ENCODE data around the gene ADA.
"Not testable (repeated sequence)": the region's sequence is repeated elsewhere in the genome, so short reads cannot be mapped to it uniquely, and the experiment has no call there.

ADA gene

DNA sequence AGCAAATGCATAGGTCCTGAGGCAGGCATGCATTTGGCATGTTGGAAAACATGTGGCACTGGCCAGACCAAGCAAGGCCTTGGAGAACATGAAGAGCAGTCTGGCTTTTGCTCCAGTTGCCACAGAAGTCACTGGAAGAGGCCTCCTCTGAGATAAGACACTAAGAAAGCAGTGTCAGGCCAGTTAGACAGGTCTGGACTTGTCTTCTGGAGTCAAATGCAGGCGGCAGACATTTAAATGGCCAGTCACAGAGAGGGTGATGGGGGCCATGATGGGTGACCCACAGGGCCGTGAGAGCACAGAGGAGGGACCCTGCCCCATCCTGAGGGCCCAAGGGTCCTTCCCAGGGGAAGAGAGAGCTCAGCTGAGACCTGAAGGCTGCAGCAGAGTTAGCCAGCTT is 26.7 kb upstream of the ADA start:
- no peak for DNase-seq

DNA sequence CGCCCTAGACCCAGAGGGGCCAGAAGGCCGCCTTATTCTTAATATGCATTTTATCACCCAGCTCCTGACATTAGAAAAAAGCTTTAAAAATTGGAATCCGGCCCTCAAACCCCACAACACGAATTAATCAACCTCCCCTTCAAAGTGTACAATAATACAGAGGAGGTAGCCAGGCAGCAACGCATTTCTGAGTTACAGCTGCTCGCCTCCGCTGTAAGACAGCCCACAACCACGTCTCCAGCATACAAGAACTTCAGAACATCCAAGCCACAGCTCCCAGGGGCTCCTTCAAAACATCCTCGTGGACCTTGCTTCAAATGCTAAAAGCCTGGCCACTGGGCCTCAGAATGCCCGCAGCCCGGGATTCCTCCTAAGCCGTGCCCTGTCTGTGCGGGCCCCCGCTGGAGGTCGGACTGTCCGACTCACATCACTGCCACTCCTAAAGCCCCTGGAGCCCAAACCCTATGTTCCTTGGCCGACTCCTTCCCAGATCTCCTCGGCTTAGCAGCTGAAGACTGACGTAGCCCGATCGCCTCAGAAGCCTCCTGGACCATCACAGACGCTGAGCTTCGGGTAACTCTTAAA is 20.9 kb upstream of the ADA start:
- DNase-seq = not testable (repeated sequence)

DNA sequence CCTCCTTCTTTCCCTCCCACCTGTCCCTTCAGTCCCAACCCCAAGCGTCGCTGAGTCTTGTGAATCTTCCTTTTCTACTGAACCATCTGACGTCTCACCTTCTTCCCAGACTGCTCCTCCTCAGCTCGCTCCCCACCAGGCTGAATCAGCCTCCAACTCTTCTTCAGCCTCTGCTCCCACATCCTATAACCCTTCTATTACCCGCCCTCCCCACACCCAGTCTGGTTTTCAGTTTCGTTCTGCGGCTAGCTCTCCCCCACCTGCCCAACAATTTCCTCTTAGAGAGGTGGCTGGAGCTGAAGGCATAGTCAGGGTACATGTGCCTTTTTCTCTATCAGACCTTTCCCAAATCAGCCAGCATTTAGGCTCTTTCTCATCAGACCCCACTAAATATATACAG is 20.0 kb upstream of the ADA start:
- peak; percentile 70 for DNase-seq

DNA sequence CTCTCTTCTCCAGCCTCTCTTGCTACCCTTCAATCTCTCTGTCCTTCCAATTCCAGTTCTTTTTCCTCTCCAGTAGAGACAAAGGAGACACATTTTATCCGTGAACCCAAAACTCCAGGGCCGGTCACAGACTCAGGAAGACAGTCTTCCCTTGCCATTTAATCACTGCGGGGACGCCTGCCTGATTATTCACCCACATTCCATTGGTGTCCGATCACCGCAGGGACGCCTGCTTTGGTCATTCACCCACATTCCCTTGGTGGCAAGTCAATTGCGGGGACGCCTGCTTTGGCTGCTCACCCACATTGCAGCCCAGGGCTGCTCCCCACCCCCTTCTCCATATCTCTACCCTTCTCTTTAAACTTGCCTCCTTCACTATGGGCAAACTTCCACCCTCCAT is 19.4 kb upstream of the ADA start:
- not testable (repeated sequence) for DNase-seq

DNA sequence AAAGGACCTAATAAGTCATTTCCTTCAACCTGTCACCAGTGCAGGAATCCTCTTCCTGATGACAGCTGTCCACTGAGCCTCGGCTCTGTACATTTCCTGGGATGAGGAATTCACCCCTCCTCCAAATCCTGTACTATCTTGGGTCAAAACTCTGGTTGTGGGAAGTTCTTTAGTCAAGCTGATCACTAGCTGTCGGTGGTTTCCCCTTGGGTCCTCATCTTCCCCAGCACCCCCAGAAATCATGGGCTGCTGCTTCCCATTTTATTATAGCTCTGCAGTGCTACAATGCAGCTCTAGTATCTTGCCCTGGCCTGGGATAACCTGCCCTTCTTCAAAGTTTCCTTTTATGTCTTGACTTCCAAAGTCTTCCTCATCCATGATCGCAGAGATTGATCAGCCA is 14.6 kb upstream of the ADA start:
- no peak for DNase-seq

DNA sequence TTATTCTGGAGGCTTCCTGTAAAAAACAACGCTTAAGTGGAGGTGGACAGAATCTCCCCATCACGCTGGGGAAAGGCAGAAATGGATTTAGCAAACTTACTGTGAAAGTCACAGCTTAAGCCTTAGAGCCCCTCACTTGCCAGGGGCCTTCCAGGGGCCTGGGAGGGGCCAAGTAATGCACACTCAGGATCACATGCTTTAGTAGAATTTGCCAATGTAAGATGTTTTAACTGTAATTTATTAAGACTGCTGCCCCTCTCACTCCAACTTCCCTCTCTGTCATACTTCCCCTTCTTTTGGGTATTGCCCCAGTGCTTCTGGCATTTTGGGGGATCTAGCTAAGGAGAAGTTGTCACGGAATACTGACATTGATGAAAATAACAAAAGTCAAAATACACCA is 12.6 kb upstream of the ADA start:
- DNase-seq = no peak

DNA sequence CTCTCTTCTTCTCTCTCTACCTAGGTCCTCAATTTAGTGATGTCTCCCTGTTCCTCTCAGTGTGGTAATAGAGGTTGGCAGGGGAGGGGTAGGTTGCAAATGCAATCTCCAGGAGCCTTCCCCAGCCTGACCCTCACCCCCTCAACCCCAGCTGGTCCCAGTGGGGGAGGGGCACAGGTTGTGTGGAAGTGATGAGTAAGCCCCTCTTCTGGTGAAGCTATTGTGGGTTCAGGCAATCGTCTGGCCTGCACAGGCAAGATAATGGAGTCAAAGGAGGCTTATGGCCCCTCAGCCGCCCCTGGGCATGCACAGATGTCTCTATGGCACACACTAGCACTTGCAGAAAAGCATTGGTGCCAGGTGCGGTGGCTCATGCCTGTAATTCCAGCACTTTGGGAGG is 10.8 kb upstream of the ADA start:
- DNase-seq = no peak

DNA sequence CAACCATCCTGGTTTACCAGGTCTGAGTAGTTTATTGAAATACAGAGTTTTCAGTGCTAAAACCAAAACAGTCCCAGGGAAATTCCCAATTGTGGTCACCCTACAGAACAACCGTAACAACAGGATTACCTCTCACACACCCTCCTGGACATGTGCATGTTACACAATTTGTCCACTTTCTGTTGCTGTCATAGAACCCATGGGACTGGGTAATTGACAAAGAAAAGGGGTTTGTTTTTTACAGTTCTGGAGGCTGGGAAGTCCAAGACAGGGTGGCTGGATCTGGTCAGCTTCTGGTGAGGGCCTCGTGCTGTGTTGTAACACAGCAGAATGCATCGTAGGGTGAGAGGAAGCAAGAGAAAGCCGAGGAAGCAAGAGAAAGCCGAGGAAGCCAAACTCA is 9.1 kb upstream of the ADA start:
- no peak for DNase-seq

DNA sequence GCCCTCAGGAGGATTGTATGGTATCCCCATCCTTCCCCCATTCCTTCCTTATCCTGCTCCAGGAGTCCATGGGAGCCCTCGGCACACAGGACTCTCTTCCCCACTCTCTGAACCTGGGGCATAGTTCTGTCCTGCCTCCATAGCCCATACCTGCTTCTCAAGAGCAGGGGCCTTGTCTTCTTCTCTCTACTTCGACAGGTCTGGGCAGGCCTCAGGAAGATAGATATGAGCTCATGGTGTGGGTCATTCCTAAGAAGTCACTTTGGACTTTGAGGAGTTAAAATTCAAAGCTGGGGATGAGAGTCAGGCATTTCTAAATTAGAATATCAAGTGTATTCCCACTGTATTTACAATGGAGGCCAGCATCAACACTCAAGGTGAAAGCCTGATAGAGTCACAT is 8.4 kb upstream of the ADA start:
- DNase-seq = no peak

DNA sequence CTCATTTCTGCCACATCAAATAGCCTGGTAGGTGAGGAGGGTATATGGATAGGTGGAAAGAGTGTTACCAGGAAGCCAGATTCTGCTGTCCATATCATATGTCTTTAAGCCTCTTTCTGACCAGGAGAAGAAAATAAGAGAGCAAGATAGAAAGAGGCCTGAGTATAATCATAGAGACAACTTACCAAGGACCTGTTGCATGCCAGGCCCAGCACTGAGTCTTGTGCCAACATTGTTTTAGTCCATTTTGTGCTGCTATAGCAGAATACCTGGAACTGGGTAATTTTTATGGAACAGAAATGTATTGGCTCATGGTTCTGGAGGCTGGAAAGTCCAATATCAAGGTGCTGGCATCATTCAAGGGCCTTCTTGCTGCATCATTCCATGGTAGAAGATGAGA is 7.3 kb upstream of the ADA start:
- DNase-seq = no peak

DNA sequence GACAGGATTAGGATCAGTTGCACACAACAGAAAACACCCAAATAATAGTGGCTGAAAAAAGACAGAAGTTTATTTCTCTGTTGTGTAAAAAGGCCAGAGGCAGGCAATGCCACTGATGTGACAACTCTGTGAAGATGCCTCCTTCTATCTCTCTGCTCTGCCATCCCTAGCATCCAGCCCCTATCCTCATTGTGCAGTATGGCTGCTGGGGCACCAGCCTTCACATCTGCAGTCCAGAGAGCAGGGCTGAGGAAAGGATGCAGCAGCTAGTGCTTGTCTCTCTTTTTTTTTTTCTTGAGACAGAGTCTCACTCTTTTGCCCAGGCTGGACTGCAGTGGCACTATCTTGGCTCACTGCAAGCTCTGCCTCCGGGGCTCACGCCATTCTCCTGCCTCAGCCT is 6.4 kb upstream of the ADA start:
- no peak for DNase-seq

DNA sequence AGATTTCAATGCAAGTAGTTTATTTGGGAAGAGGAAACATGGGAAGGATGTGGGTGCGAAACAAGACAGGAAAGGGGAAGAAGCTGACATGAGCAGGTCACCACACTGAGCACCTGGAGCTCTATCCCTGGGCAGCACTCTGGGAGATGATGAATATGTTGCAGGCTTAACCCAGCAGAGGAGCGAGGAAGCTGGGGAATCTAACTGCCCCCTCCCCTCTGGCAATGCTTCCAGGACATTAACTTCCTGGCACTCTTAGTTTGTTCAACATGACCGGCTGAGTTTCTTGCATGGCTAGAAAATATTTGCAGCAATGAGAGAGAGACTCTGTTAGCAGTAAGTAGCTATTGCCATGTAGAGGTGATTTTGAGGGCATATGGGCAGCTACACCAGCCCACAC is 4.9 kb upstream of the ADA start:
- DNase-seq = no peak

DNA sequence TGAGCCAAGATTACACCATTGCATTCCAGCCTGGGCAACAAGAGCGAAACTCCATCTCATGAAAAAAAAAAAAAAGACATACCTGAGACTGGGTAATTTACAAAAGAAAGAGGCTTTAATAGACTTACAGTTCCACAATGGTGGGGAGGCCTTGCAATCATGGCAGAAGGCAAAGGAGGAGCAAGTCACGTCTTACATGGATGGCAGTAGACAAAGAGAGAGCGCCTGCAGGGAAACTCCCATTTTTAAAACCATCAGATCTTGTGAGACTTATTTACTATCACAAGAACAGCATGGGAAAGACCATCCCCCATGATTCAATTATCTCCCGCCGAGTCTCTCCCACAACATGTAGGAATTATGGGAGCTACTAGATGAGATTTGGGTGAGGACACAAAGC is 2.7 kb upstream of the ADA start:
- not testable (repeated sequence) for DNase-seq

DNA sequence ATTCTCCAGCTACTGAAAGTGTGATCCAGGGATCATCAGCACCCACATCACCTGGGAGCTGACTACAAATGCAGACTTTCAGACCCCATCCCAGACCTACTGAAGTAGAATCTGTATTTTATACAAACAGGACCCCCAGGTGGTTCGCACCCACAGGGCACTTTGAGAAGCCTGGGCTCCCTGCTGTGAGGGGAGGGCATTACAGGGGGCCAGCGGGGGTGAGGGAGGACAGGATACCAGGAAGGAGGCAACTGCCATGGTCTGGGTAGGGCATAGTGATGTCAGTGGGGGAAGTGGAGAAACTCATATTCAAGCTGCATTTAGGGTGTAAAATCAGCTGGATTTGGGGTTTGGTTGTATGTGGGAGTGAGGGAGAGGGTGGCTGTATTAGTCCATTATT is 2.0 kb upstream of the ADA start:
- DNase-seq = no peak

DNA sequence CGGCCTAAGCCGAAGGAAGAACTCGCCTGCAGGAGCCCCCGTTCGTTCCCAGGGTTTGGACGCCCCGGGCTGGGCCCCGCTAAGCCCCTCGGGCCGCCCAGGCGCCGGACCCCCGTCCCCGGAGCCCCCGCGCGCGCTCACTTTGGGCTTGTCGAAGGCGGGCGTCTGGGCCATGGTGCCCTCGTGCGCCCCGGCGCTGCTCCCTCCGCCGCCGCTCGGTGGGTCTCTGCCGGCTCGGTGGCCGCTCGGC is 140 bp downstream of the ADA start:
- no peak for DNase-seq

DNA sequence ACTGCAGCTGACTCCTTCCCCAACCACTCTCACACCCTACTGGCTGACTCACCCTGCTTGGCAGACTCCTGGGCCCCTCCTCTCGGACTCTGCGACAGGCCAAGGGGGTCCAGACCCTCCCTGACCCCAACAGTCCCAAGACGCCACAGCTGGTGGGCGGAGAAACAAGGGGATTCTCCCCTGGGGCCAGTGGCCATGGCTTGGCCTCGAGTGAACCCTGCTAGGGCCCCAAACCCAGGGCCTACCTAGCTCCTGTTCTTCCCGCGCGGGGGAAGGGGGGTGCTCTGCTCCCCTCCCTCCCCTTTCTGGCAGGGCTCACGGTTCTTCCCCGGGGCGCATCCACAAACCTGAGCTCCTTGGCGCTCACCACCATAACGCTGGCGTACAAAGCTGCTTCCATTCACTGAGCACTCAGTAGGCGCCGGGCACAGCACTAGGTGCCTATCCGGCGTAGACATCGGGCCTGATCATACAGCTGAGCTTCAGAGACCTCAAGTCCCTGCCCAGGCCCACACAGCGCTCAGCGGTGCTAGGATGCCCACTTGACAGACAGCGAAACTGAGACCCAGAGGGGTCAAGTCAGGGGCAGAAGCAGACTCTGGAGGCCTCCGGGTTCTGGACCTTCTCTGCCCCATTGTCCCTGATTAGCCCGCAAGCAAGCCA is 597 bp downstream of the ADA start:
- peak; percentile 75 for DNase-seq

DNA sequence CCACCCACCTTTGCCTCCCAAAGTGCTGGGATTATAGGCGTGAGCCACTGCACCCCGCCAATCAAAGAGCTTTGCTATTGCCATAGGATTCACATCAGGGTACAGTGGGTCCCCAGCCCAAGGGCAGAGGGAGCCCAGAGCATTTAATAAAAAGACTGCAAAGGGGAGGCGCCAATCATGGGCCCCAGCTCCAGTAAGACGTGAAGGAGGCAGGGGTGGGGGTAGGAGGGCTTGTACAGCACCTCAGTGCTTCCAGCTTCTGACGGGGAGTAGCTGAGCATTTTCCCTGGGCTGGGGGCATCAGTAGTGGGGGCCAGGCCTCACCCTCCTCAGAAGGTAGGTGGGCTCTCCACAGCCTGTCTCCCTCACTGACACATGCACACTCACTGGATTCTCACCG is 1.5 kb downstream of the ADA start:
- DNase-seq = no peak

DNA sequence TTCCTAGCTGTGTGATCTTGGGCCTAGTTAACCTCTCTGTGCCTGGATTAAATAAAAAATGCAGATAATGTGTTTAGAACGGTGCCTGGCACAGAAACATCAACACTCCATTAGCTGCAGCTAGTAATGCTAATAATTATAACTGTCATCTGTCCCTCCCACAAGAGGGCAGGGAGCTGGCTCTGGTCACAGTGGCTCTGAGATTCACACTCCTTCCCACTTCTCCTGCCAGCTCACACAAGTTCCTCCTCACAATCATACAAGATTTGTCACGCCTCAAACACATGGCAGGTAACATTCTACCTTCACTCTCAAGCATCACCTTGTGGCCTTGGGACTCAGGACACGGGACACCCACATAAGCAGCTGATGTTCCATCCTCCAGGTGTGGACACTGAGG is 2.4 kb downstream of the ADA start:
- no peak for DNase-seq

DNA sequence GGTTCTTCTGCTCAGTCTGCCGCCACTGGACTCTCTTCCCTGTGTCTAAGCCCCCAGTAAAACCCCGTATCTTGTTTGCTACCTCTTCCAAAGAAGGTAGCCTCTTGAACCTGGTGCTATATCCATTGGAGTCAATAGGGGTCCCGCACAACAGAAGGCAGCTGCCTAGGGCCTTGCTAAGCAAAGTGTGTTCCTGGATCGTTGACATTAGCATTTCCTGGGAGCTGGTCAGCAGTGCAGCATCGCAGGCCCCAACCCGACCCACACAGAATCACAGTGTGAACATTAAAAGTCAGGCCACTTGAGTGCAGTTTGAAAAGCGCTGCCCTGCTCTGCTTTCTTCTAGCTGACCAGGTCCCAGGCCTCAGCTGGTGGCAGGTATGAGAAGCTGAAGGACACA is 2.9 kb downstream of the ADA start:
- DNase-seq = no peak

DNA sequence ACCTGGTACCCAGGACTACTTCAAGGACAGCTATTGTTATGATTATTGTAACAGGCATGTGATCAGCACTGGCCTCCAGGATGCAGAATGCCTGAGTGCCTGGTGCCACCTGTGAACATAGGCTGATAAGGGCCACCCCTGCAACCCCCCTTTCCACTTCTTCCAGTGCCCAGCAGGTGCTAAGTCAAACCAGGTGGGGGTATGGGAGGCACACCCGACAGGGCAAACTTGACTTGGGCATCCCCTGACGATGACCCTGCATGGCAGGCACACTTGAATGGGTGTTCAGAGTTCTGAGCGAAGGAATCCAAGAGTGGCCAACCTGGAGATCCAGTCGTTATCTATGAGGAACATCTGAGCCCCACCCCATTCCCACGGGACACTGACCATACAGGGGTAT is 3.4 kb downstream of the ADA start:
- no peak for DNase-seq

DNA sequence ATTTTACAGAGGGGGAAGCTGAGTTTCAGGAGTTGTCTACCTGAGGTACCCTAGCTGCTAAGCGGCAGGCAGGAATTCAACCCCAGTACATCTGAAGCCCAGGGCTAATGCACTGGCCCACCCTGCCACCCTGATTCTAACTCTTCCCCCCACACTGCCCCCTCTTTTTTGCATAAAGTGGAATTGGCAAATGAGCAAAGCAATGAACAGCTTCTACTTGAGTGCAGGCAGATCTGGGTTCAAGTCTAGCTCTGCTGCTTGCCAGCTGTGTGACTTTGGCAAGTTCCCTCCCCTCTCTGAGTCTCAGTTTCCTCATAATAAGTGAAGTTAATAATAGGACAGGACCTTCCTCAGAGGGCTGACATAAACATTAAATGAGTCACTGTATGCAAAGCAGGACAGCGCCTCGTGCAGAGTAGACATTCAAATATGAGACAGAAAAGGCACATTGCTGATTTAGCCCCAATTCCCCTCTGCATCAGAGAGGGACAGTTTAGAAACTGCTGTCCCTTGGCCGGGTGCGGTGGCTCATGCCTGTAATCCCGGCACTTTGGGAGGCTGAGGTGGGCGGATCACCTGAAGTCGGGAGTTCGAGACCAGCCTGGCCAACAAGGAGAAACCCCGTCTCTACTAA is 4.7 kb downstream of the ADA start:
- no peak for DNase-seq

DNA sequence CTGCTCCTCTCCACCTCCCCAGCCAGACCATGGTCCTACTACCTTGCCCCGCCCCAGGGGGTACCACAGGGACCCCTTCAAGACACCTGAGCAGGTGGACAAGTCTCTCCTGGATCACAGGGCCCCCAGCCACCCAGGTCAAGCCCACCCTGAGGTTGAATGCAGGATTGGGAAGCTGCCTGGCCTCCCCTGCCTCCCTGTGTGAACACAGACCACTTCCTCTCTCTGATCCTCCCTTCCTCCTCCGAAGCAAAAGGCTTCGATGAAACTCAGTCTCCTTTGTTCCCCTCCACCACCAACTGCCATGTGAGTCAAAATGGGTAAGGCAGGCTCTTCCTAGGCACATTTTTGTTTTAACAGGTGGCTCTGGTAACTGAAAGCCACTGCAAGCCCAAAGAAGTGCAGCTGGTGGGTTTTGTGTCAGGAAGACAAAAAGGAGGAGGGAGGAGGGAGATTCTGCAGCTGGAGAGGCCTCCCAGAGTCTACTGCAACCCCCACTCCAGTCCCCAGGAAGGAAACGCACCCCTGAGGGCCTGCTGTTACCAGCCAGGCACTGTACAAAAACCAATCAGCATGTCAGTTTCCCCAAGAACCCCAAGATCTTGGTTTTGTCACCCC is 5.4 kb downstream of the ADA start:
- DNase-seq = no peak

DNA sequence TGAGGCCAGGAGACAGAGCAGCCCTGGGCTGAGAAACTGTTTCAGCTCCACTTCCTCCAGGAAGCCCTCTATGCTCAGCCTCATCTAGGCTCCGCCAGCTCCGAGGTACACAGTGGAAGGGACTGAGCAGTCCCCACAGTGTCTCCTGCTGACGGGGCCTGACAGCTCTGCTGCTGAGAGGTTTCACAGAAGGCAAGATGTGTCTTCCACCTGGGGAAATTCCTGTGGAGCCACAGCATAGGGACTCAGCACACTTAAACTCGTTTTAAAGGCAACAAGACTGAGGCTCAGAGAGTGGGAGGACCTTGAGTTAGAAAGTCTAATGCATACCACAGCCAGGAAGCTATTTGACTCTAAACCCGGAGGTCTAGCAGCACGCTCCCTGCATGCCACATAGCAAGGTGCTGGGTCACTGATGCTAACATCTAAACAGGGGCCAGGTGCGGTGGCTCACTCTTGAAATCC is 6.8 kb downstream of the ADA start:
- DNase-seq = peak; percentile 63

DNA sequence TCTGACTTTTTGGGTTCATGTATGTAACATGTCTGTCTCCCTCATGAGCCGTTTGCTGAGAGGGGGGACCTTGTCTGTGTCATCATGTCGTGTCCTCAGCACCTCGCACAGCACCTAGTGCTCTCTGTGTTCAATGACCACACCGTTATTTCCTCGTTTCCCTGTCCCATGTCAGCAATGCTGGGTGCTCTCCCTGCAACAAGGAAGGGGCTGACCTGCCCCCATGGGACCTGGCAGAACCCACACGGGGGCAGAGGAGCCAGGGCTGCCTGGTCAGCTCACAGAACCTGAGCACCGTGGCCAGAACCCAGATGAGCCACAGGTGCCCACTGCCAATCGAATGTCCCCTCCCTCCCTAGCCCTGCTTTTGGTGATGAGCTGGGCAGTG is 7.3 kb downstream of the ADA start:
- no peak for DNase-seq
